ENCODE measurements around the gene FNDC7.
"Not testable (repeated sequence)": the region's sequence is repeated elsewhere in the genome, so short reads cannot be mapped to it uniquely, and the experiment has no call there.

The FNDC7 gene

GRCh38 chr1:108701176-108701849 is 11.4 kb upstream of the FNDC7 start:
- no peak for DNase-seq

- DNase-seq: not testable (repeated sequence)
Observed at GRCh38 chr1:108702109-108702508, 10.6 kb upstream of the FNDC7 start.

- no peak for DNase-seq
Observed at GRCh38 chr1:108703939-108704338, 8.8 kb upstream of the FNDC7 start.

- no peak for DNase-seq
Observed at GRCh38 chr1:108704496-108704895, 8.2 kb upstream of the FNDC7 start.

GRCh38 chr1:108706643-108707042 is 6.1 kb upstream of the FNDC7 start:
- no peak for DNase-seq

- peak; percentile 63 for DNase-seq
Observed at GRCh38 chr1:108708691-108709660, 3.7 kb upstream of the FNDC7 start.

GRCh38 chr1:108715932-108716331 is 3.2 kb downstream of the FNDC7 start:
- DNase-seq: no peak

- no peak for DNase-seq
Observed at GRCh38 chr1:108716437-108717230, 3.9 kb downstream of the FNDC7 start.

- no peak for DNase-seq
Observed at GRCh38 chr1:108717774-108718316, 5.1 kb downstream of the FNDC7 start.

GRCh38 chr1:108718927-108719655 is 6.4 kb downstream of the FNDC7 start:
- DNase-seq: no peak

GRCh38 chr1:108719656-108720435 is 7.1 kb downstream of the FNDC7 start:
- no peak for DNase-seq

- DNase-seq: no peak
Observed at GRCh38 chr1:108722292-108722691, 9.6 kb downstream of the FNDC7 start.

GRCh38 chr1:108725906-108726305 is 13.2 kb downstream of the FNDC7 start:
- DNase-seq: no peak

- no peak for DNase-seq
Observed at GRCh38 chr1:108728327-108728923, 15.7 kb downstream of the FNDC7 start.

GRCh38 chr1:108729481-108729880 is 16.8 kb downstream of the FNDC7 start:
- DNase-seq: no peak

- DNase-seq: no peak
Observed at GRCh38 chr1:108732398-108732797, 19.7 kb downstream of the FNDC7 start.

GRCh38 chr1:108734171-108734865 is 21.6 kb downstream of the FNDC7 start:
- no peak for DNase-seq

GRCh38 chr1:108742253-108742652 is 29.5 kb downstream of the FNDC7 start:
- no peak for DNase-seq

- no peak for DNase-seq
Observed at GRCh38 chr1:108745980-108746381, 33.3 kb downstream of the FNDC7 start.

Data from CD4-positive, alpha-beta T cell treated with Interferon gamma for 1 hour (primary cell).